ENCODE measurements around the gene CHAD.

CHAD gene

DNA sequence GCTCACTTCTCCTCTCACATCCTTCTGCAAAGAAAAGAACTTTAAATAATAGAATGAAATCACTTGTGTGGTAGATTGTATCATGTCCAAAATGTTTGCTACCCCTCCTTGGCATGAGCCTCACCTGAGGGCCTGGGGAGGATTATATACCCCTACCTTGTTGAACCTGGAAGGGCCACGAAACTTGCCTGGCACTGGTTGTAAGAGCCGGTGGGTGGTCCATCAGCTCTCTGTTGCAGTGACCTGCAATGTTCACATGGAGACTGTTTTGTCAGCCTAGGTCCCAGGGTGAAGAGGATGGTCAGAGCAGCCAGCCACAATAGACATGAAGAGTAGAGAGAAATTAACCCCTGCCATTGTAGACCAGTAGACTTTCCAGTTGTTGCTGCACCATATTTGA lies 20.2 kb upstream of the CHAD start:
- TF ChIP-seq CTCF (IDR thresholded peaks at IDR 0.05), result no peak

- TF ChIP-seq CTCF (IDR thresholded peaks at IDR 0.05), result no peak
Measured at GRCh38 chr17:50487213-50488096, 18.8 kb upstream of the CHAD start.

DNA sequence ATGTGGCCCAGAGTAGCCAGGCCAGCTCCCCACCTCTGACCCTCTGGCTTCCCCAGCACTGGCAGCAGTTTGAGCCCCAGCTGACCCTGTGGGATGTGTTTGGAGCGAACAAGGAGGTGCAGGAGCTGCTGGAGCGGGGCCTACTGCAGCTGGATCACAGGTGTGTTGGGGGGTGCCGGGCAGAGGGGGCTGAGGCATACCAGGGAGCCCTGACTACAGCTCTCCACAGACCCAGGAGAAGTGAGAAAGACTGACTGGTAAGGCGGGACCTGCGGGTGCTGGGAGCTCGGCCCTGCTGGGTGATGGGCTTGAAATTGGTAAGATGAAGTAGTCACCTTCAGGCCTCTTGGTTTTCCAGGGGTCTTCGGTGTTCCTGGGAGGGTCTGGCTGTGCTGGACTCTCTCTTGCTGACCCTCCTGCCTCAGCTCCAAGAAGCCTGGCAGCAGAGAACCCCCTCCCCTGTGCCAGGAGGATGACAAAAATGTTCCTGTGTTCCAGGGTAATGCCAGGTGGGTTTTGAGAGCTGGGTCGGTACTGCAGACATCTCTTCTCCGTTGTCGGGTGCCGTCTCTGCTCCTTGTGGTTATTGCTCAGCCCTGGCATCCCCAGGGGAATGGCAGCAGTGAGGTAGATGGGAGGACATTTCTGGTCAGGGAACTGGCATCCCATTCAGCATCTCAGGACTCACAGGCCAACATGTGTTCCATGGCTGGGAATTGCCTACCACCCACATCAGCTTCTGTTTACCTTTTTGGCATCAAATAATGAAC lies 15.9 kb upstream of the CHAD start:
- TF ChIP-seq CTCF (IDR thresholded peaks at IDR 0.05), result no peak

DNA sequence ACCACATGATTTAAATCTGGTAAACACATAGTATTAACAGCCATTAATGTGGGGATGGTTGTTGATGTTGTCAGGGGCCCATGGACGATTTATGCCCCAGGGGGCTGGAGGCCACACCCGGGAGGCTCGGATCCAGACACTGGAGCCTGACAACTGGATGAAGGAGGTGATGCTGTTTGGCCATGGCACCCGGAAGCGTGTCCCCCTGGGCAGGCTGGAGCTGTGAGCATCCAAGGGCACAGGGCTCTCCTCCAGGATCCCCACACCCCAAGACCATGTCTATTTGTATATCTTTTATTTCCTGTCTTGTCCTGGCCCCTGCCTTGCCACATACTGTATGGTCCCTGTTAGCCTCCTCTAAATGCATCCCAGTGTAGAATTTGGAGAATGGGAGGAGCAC lies 14.6 kb upstream of the CHAD start:
- no peak for TF ChIP-seq CTCF (IDR thresholded peaks at IDR 0.05)

- peak; percentile 91 for TF ChIP-seq CTCF (IDR thresholded peaks at IDR 0.05)
Measured at GRCh38 chr17:50482516-50482915, 13.8 kb upstream of the CHAD start.

DNA sequence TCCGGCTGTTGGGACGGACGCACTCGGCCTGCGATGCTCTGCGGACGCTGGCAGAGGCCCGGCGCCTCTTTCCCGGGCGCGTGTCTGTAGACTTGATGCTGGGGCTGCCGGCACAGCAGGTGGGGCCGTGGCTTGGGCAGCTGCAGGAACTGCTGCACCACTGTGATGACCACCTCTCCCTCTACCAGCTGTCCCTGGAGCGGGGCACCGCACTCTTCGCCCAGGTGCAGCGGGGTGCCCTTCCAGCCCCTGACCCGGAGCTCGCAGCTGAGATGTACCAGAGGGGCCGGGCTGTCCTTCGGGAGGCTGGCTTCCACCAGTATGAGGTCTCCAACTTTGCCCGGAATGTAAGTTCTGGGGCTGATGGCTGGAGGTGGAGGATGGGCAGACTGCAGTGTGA lies 13.4 kb upstream of the CHAD start:
- no peak for TF ChIP-seq CTCF (IDR thresholded peaks at IDR 0.05)

DNA sequence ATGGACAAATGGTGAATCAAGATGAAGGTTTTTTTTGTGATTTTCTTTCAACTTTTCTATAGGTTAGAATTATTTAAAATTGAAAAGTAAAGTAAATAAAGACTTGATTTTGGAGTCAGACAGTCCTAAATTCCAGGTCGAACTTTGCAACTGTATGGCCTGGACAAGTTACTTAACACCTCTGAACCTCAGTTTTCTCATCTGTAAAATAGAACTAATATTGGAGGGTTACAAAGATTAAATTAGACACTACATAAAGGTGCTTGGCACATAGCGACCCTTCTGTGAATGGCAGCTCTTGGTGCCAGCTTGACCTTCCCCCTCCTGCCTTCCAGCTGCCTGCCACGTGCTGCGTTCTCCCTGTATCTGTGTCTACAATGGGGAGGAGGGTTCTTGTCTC lies 13.0 kb upstream of the CHAD start:
- TF ChIP-seq CTCF (IDR thresholded peaks at IDR 0.05), result no peak

Measured in LNCAP (cell line).